HG03095 (cell line): ENCODE data around the gene BUD23.
"Not testable (repeated sequence)": the region's sequence is repeated elsewhere in the genome, so short reads cannot be mapped to it uniquely, and the experiment has no call there.

Source experiments
- ATAC-seq: cut with Tn5 transposase; IDR thresholded peaks from one replicate; pipeline ENCODE4 v1.9.1; 2021; ENCODE audit warnings: moderate library complexity; ENCODE audit not compliant: unreplicated experiment

BUD23 gene

GRCh38 chr7:73700581-73701134 is 17.3 kb downstream of the BUD23 start:
- no peak for ATAC-seq

GRCh38 chr7:73701357-73701995 is 18.1 kb downstream of the BUD23 start:
- no peak for ATAC-seq

- no peak for ATAC-seq
Observed at GRCh38 chr7:73702226-73702625, 18.8 kb downstream of the BUD23 start.

GRCh38 chr7:73702665-73703064 is 19.3 kb downstream of the BUD23 start:
- ATAC-seq = no peak

- no peak for ATAC-seq
Observed at GRCh38 chr7:73703225-73703624, 19.8 kb downstream of the BUD23 start.

GRCh38 chr7:73703757-73704639 is 20.6 kb downstream of the BUD23 start:
- no peak for ATAC-seq

GRCh38 chr7:73704640-73705550 is 21.5 kb downstream of the BUD23 start:
- no peak for ATAC-seq

GRCh38 chr7:73705551-73705920 is 22.1 kb downstream of the BUD23 start:
- ATAC-seq = no peak

GRCh38 chr7:73706126-73707044 is 23.0 kb downstream of the BUD23 start:
- no peak for ATAC-seq

GRCh38 chr7:73707045-73707631 is 23.7 kb downstream of the BUD23 start:
- ATAC-seq = no peak

GRCh38 chr7:73708961-73709549 is 25.7 kb downstream of the BUD23 start:
- ATAC-seq = no peak

GRCh38 chr7:73712773-73713172 is 29.4 kb downstream of the BUD23 start:
- no peak for ATAC-seq

GRCh38 chr7:73713319-73713718 is 29.9 kb downstream of the BUD23 start:
- not testable (repeated sequence) for ATAC-seq

GRCh38 chr7:73715648-73716317 is 32.4 kb downstream of the BUD23 start:
- no peak for ATAC-seq

GRCh38 chr7:73716318-73716890 is 33.0 kb downstream of the BUD23 start:
- no peak for ATAC-seq

- ATAC-seq = no peak
Observed at GRCh38 chr7:73717025-73717807, 33.8 kb downstream of the BUD23 start.

- no peak for ATAC-seq
Observed at GRCh38 chr7:73717991-73718405, 34.6 kb downstream of the BUD23 start.
